ENCODE results near the gene OBSCN.

- TF ChIP-seq CTCF (IDR thresholded peaks at IDR 0.05; ENCODE audit: insufficient read depth, low read length) = no peak
- TF ChIP-seq POLR2AphosphoS5 (IDR thresholded peaks at IDR 0.05; ENCODE audit: low read depth) = no peak
- no peak for TF ChIP-seq REST (IDR thresholded peaks at IDR 0.05; ENCODE audit: insufficient replicate concordance, low read depth)
Measured at GRCh38 chr1:228299901-228300300, 92.1 kb downstream of the OBSCN start.

All from HL-60 (cell line).